ENCODE results near the gene CELF2. TPM values are rescaled to one million over a fixed set of nuclear protein-coding genes. Genes with fewer than 3 reads are reported as not detected.

Gene CELF2
- total RNA-seq, 1 donor from 2014 or later: 3.8 TPM

DNA sequence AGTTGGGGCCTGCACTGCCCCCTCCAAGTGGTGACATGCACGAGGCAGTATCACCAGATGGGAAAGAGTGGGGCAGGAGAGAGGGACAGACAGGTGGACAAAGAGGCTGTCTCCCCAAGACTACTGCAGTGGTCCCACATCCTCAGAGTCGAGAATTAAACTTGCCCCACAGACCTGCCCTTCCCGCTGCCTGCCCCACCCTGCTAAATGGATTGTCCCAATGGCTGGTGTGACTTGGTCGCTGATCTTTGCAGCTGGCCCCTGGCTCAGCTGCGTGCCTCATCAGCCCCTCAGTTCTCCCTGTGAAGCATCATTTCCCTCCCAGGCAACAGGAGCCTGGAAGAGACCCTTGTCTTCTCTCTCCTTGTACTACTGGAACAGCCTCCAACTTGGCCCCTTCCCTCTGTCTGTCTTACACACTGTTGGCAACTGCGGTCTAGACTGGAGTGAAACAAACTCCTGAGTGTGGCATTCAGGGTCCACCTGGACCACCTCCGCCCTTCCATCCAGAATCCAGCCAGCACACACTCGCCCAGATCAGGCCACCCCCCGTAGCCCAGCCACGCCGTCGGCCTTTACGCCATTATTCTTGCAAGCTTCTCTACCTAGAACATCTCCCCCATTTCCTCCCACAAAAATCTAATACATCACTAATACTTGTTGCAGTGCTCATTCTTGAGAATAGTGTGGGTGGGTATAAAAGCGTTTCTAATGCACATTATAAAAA is 275.1 kb downstream of the CELF2 start:
- no peak for DNase-seq (ENCODE audit: low spot score, unreplicated experiment)
- TF ChIP-seq, protein P1, sequence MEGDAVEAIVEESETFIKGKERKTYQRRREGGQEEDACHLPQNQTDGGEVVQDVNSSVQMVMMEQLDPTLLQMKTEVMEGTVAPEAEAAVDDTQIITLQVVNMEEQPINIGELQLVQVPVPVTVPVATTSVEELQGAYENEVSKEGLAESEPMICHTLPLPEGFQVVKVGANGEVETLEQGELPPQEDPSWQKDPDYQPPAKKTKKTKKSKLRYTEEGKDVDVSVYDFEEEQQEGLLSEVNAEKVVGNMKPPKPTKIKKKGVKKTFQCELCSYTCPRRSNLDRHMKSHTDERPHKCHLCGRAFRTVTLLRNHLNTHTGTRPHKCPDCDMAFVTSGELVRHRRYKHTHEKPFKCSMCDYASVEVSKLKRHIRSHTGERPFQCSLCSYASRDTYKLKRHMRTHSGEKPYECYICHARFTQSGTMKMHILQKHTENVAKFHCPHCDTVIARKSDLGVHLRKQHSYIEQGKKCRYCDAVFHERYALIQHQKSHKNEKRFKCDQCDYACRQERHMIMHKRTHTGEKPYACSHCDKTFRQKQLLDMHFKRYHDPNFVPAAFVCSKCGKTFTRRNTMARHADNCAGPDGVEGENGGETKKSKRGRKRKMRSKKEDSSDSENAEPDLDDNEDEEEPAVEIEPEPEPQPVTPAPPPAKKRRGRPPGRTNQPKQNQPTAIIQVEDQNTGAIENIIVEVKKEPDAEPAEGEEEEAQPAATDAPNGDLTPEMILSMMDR (IDR thresholded peaks at IDR 0.05; ENCODE audit: unreplicated experiment): no peak

DNA sequence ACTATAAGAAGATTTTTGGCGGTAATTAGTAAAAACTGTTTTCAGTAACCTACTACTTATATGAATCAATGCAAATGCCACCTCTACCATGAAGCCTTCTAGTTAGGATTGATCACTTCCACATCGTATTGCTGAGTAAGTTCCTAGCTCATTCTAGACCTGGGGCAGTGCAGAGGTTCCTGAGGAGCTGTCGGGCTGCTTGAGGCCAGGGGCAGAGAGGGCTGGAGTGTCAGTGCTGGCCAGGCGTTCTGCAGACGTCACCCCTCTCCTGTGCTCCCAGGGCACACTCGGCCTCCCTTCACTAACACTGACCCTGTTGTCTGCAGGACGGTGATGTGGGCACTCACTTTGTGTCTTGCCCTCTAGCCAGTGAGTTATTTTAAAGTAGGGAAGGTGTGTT is 275.7 kb downstream of the CELF2 start:
- Mint-ChIP-seq H3K4me1 (ENCODE audit: low read depth) (no peaks in the 10 kb centered on the region), H3K9me3 (ENCODE audit: low read depth) (no peaks in the 10 kb centered on the region), H3K36me3 (ENCODE audit: insufficient read depth) (no peaks in the 10 kb centered on the region), H3K4me3 (ENCODE audit: low read depth) (no peak overlapping the region), H3K27ac (no peak overlapping the region), H3K27me3 (no peaks in the 10 kb centered on the region)
- TF ChIP-seq, protein P1 (IDR thresholded peaks at IDR 0.05; ENCODE audit: unreplicated experiment): no peak
- no peak for DNase-seq (ENCODE audit: low spot score, unreplicated experiment)

More for the DNA sequence above, 275.1 kb downstream of the CELF2 start:
- Mint-ChIP-seq H3K9me3 (ENCODE audit: low read depth) (no peaks in the 10 kb centered on the region), H3K27ac (no peak overlapping the region), H3K4me3 (ENCODE audit: low read depth) (no peak overlapping the region), H3K27me3 (no peaks in the 10 kb centered on the region), H3K36me3 (ENCODE audit: insufficient read depth) (no peaks in the 10 kb centered on the region), H3K4me1 (ENCODE audit: low read depth) (no peaks in the 10 kb centered on the region)

DNA sequence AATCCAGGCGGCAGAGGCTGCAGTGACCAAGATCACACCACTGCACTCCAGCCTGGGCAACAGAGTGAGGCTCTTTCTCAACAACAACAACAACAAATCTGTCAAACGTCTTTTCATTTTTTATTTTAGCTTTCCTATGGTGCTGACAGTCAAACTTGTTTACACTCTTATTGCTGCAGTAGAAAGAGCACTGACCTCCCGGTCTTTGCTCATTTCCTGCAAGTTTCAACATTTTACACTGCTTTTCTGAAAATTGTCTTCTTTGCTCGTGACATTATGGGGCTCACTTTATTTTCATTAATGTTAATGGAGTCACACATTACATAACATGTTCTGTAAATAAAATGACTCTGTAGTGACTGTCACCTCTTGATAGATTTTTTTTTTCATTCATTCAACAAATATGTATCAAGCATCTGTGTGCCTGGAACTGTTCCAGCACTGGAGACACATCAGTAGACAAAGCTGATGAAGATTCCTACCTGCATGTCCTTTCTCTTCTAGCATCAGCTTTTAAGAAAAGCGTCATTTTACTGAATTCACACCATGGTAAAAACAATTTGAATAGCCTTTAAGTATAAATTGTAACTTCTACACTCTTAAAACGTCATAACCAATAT is 277.3 kb downstream of the CELF2 start:
- no peaks in the 10 kb centered on the region for H3K4me1 Mint-ChIP-seq (ENCODE audit: low read depth)
- no peak overlapping the region for H3K4me3 Mint-ChIP-seq (ENCODE audit: low read depth)
- no peak for DNase-seq (ENCODE audit: low spot score, unreplicated experiment)
- TF ChIP-seq, protein P1 (IDR thresholded peaks at IDR 0.05; ENCODE audit: unreplicated experiment): no peak
- no peaks in the 10 kb centered on the region for H3K9me3 Mint-ChIP-seq (ENCODE audit: low read depth)
- H3K27ac Mint-ChIP-seq: no peak overlapping the region
- no peaks in the 10 kb centered on the region for H3K27me3 Mint-ChIP-seq
- no peaks in the 10 kb centered on the region for H3K36me3 Mint-ChIP-seq (ENCODE audit: insufficient read depth)

DNA sequence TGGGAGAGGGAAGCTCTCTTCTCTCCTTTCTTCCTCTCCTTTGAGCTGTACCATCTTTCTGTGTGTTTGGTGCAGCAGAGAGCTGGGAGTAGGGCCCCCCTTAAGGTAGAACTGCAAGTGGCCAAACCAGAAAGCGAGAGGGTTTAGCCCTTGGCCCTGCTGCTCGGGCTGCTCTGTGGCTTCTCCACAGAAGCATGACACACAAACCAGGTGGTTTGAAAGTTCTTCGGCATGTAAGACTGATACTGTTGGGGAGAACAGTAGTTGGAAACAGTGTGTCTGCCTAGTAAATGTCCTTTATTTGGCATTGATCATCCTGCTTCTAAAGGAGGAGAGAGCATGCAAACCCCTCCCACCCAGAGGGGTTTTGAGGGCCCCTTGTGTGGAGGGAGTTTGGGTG is 277.8 kb downstream of the CELF2 start:
- no peaks in the 10 kb centered on the region for H3K36me3 Mint-ChIP-seq (ENCODE audit: insufficient read depth)
- no peak overlapping the region for H3K27ac Mint-ChIP-seq
- TF ChIP-seq, protein P1 (IDR thresholded peaks at IDR 0.05; ENCODE audit: unreplicated experiment): no peak

DNA sequence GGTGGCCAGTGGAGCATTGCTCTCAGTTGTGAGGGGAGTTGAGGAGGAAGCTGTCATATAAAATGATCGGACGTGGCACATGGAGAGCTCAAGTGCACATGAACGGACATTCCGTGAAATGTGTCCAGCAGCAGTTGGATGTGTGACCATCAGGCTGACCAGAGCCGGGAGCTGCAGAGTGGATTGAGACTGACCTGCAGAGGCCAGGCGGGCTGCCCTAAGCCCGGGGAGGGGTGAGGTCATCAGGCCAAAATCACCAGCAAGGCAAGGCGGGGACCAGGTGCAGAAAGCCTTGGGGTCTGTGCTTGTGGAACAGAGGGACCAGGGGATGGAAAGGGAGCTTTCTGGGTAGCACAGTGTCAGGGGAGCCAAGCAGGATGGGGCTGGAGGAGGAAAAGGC is 279.5 kb downstream of the CELF2 start:
- no peaks in the 10 kb centered on the region for H3K27me3 Mint-ChIP-seq
- H3K27ac Mint-ChIP-seq: no peak overlapping the region
- no peak for DNase-seq (ENCODE audit: low spot score, unreplicated experiment)
- TF ChIP-seq, protein P1 (IDR thresholded peaks at IDR 0.05; ENCODE audit: unreplicated experiment): no peak
- no peaks in the 10 kb centered on the region for H3K36me3 Mint-ChIP-seq (ENCODE audit: insufficient read depth)
- H3K4me1 Mint-ChIP-seq (ENCODE audit: low read depth): no peaks in the 10 kb centered on the region
- H3K4me3 Mint-ChIP-seq (ENCODE audit: low read depth): no peak overlapping the region
- H3K9me3 Mint-ChIP-seq (ENCODE audit: low read depth): no peaks in the 10 kb centered on the region

More for the DNA sequence above, 277.8 kb downstream of the CELF2 start:
- H3K9me3 Mint-ChIP-seq (ENCODE audit: low read depth): no peaks in the 10 kb centered on the region
- DNase-seq (ENCODE audit: low spot score, unreplicated experiment): no peak
- H3K27me3 Mint-ChIP-seq: no peaks in the 10 kb centered on the region
- H3K4me1 Mint-ChIP-seq (ENCODE audit: low read depth): no peaks in the 10 kb centered on the region
- no peak overlapping the region for H3K4me3 Mint-ChIP-seq (ENCODE audit: low read depth)
